ENCODE data around the gene MAML3.

MAML3 gene

GRCh38 chr4:139800082-139800481 is 353.9 kb downstream of the MAML3 start:
- H3K27ac ChIP-seq (replicated peaks), result no peak overlapping the region
- no peak for DNase-seq (ENCODE audit: low read depth in 1 of 2, low spot score in 1 of 2)
- no peak for TF ChIP-seq GABPA (IDR thresholded peaks at IDR 0.05; ENCODE audit: low read depth)
- no peak for TF ChIP-seq SPI1 (IDR thresholded peaks at IDR 0.05; ENCODE audit: borderline replicate concordance, low read depth)
- no peaks in the 10 kb centered on the region for H3K27me3 ChIP-seq (ENCODE audit: insufficient read depth, poor library complexity, severe bottlenecking)
- no peak overlapping the region for H3K4me3 ChIP-seq (replicated peaks; ENCODE audit: insufficient read depth, low read length)

- DNase-seq (ENCODE audit: low read depth in 1 of 2, low spot score in 1 of 2), result no peak
- no peaks in the 10 kb centered on the region for H3K27me3 ChIP-seq (ENCODE audit: insufficient read depth, poor library complexity, severe bottlenecking)
- no peak for TF ChIP-seq SPI1 (IDR thresholded peaks at IDR 0.05; ENCODE audit: borderline replicate concordance, low read depth)
- TF ChIP-seq POLR2AphosphoS5 (IDR thresholded peaks at IDR 0.05; ENCODE audit: low read depth), result no peak
- TF ChIP-seq, protein P1, sequence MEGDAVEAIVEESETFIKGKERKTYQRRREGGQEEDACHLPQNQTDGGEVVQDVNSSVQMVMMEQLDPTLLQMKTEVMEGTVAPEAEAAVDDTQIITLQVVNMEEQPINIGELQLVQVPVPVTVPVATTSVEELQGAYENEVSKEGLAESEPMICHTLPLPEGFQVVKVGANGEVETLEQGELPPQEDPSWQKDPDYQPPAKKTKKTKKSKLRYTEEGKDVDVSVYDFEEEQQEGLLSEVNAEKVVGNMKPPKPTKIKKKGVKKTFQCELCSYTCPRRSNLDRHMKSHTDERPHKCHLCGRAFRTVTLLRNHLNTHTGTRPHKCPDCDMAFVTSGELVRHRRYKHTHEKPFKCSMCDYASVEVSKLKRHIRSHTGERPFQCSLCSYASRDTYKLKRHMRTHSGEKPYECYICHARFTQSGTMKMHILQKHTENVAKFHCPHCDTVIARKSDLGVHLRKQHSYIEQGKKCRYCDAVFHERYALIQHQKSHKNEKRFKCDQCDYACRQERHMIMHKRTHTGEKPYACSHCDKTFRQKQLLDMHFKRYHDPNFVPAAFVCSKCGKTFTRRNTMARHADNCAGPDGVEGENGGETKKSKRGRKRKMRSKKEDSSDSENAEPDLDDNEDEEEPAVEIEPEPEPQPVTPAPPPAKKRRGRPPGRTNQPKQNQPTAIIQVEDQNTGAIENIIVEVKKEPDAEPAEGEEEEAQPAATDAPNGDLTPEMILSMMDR (IDR thresholded peaks at IDR 0.05; ENCODE audit: insufficient read depth, low read length), result no peak
- TF ChIP-seq, protein P2, sequence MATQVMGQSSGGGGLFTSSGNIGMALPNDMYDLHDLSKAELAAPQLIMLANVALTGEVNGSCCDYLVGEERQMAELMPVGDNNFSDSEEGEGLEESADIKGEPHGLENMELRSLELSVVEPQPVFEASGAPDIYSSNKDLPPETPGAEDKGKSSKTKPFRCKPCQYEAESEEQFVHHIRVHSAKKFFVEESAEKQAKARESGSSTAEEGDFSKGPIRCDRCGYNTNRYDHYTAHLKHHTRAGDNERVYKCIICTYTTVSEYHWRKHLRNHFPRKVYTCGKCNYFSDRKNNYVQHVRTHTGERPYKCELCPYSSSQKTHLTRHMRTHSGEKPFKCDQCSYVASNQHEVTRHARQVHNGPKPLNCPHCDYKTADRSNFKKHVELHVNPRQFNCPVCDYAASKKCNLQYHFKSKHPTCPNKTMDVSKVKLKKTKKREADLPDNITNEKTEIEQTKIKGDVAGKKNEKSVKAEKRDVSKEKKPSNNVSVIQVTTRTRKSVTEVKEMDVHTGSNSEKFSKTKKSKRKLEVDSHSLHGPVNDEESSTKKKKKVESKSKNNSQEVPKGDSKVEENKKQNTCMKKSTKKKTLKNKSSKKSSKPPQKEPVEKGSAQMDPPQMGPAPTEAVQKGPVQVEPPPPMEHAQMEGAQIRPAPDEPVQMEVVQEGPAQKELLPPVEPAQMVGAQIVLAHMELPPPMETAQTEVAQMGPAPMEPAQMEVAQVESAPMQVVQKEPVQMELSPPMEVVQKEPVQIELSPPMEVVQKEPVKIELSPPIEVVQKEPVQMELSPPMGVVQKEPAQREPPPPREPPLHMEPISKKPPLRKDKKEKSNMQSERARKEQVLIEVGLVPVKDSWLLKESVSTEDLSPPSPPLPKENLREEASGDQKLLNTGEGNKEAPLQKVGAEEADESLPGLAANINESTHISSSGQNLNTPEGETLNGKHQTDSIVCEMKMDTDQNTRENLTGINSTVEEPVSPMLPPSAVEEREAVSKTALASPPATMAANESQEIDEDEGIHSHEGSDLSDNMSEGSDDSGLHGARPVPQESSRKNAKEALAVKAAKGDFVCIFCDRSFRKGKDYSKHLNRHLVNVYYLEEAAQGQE (IDR thresholded peaks at IDR 0.05; ENCODE audit: insufficient replicate concordance, low read depth), result no peak
- TF ChIP-seq GABPA (IDR thresholded peaks at IDR 0.05; ENCODE audit: low read depth), result no peak
- H3K27ac ChIP-seq (replicated peaks), result no peak overlapping the region
- H3K4me3 ChIP-seq (replicated peaks; ENCODE audit: insufficient read depth, low read length), result no peak overlapping the region
These were observed 354.4 kb downstream of the MAML3 start for GRCh38 chr4:139799615-139800014.

- TF ChIP-seq SPI1 (IDR thresholded peaks at IDR 0.05; ENCODE audit: borderline replicate concordance, low read depth) (peak; percentile 33; the same call in 1 of the 2 replicates), POLR2AphosphoS5 (IDR thresholded peaks at IDR 0.05; ENCODE audit: low read depth) (no peak)
- Histone ChIP-seq H3K4me3 (replicated peaks; ENCODE audit: insufficient read depth, low read length) (no peak overlapping the region), H3K27ac (replicated peaks) (no peak overlapping the region), H3K27me3 (ENCODE audit: insufficient read depth, poor library complexity, severe bottlenecking) (no peaks in the 10 kb centered on the region)
- DNase-seq (ENCODE audit: low read depth in 1 of 2, low spot score in 1 of 2), result no peak
These were observed 355.5 kb downstream of the MAML3 start for GRCh38 chr4:139798456-139798855.

DNA sequence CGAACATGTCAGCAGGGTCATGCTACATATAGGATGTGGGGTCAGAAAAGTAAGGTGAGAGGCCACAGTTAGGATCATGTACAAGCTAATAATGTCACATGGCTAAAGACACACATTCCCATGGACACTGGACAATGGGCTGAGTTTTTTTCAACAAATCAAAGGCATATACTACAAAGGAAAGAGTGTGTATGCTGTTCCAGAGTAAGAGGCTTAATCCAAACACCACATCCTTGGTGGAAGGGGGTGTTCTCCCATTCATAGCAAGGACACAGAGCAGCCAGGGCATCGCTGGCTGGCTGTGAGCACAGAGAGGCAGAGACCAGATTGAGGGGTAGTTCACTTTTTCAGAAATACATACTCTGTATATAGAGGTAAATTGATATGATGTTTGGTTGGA is 356.7 kb downstream of the MAML3 start:
- TF ChIP-seq, protein P2 (IDR thresholded peaks at IDR 0.05; ENCODE audit: insufficient replicate concordance, low read depth), result no peak
- TF ChIP-seq POLR2AphosphoS5 (IDR thresholded peaks at IDR 0.05; ENCODE audit: low read depth) (no peak), GABPA (IDR thresholded peaks at IDR 0.05; ENCODE audit: low read depth) (no peak), SPI1 (IDR thresholded peaks at IDR 0.05; ENCODE audit: borderline replicate concordance, low read depth) (no peak)
- TF ChIP-seq, protein P1 (IDR thresholded peaks at IDR 0.05; ENCODE audit: insufficient read depth, low read length), result no peak
- DNase-seq (ENCODE audit: low read depth in 1 of 2, low spot score in 1 of 2), result no peak
- Histone ChIP-seq H3K27ac (replicated peaks) (no peak overlapping the region), H3K4me3 (replicated peaks; ENCODE audit: insufficient read depth, low read length) (no peak overlapping the region), H3K27me3 (ENCODE audit: insufficient read depth, poor library complexity, severe bottlenecking) (no peaks in the 10 kb centered on the region)

Measured in HL-60 (cell line).